GM13976 (cell line): ENCODE data around the gene CAD.

ENCODE experiments used
- DNase-seq: peaks from one replicate; pipeline ENCODE4 v3.0.0; 2012; ENCODE audit warnings: low spot score
- CTCF ChIP-seq: IDR thresholded peaks from 2 replicates; pipeline ENCODE4 v1.5.1; 2012; ENCODE audit warnings: borderline replicate concordance, mild to moderate bottlenecking; ENCODE audit not compliant: insufficient read depth; ENCODE audit errors: extremely low read depth, missing control alignments, control extremely low read depth
- in situ Hi-C: fragments of 300-500 bp; cut with MboI; formaldehyde crosslinking; loops from one replicate; pipeline ENCODE4 v1.12.0; 2022; ENCODE audit warnings: low sequenced_read_pairs, mixed read lengths, inconsistent platforms; ENCODE audit not compliant: unreplicated experiment

The CAD gene

DNA sequence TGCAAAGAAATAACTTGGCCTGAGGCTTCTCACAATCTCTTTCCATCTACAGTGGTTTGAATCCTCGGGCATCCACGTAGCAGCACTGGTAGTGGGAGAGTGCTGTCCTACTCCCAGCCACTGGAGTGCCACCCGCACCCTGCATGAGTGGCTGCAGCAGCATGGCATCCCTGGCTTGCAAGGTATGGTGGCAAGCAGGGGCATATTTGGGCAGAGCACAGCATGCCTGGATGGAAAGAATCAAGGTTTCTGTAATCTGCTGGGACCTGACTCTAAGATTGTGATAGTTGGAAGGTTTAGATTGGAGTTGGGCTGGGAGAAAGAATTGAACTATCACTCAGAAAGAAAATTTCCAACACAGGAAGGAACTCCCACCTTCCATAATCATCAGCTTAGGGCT lies 4.0 kb downstream of the CAD start:
- in situ Hi-C loops = no loop called here
- DNase-seq = no peak
- no peak for TF ChIP-seq CTCF

GRCh38 chr2:27222407-27222806 lies 5.2 kb downstream of the CAD start:
- DNase-seq = no peak
- TF ChIP-seq CTCF = no peak
- in situ Hi-C loops = no loop called here

- DNase-seq = no peak
- in situ Hi-C loops = no loop called here
- no peak for TF ChIP-seq CTCF
Observed at GRCh38 chr2:27223416-27223815, 6.2 kb downstream of the CAD start.

DNA sequence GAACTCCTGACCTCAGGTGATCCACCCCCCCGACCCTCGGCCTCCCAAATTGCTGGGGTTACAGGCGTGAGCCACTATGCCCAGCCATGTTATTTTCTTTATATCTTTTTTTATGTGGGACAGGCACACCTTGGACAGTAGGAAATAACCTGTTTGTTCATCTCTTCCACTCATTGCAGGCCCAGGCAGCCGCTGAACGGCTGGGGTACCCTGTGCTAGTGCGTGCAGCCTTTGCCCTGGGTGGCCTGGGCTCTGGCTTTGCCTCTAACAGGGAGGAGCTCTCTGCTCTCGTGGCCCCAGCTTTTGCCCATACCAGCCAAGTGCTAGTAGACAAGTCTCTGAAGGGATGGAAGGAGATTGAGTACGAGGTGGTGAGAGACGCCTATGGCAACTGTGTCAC lies 8.4 kb downstream of the CAD start:
- no peak for TF ChIP-seq CTCF
- in situ Hi-C loops = no loop called here

GRCh38 chr2:27227501-27227900 lies 10.3 kb downstream of the CAD start:
- in situ Hi-C loops = no loop called here
- TF ChIP-seq CTCF = no peak
- DNase-seq = no peak

More for the DNA sequence above, 8.4 kb downstream of the CAD start:
- no peak for DNase-seq

- no peak for DNase-seq
- TF ChIP-seq CTCF = no peak
- in situ Hi-C loops = no loop called here
Observed at GRCh38 chr2:27231921-27232320, 14.8 kb downstream of the CAD start.

DNA sequence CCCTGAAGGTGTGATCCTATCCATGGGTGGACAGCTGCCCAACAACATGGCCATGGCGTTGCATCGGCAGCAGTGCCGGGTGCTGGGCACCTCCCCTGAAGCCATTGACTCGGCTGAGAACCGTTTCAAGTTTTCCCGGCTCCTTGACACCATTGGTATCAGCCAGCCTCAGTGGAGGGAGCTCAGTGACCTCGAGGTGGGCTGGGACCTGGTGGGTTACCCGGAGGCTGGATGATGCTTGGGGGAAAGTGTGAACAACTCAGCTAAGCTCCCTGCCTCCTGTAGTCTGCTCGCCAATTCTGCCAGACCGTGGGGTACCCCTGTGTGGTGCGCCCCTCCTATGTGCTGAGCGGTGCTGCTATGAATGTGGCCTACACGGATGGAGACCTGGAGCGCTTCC lies 16.2 kb downstream of the CAD start:
- no peak for DNase-seq
- in situ Hi-C loops = no loop called here
- TF ChIP-seq CTCF = no peak
